BJ (cell line): ENCODE measurements around the gene PIK3R1. TPM values are rescaled to one million over a fixed set of nuclear protein-coding genes. Genes with fewer than 3 reads are reported as not detected.
A peak's percentile ranks its signal among the peaks of the same experiment; 100 is the strongest.

Experiments
- CTCF ChIA-PET: fragments of 350-600 bp; formaldehyde crosslinking; extraction: SDS; loops from one replicate; lab custom pipeline; 2021; ENCODE audit warnings: antibody characterized with exemption, inconsistent platforms; lab: Yijun Ruan, JAX
- POLR2A ChIA-PET: fragments of 300-600 bp; sonication (Branson Sonifier 250); formaldehyde crosslinking; extraction: SDS; loops from one replicate; lab custom pipeline; 2021; ENCODE audit warnings: antibody characterized with exemption; lab: Charles Lee
- DNase-seq: peaks from one replicate; pipeline ENCODE4 v3.0.0-alpha.2; 2011; ENCODE audit warnings: low read depth
- H3K27me3 ChIP-seq: 2 replicates; pipeline ENCODE4 v1.6.0; 2011; ENCODE audit warnings: low read length; ENCODE audit not compliant: control insufficient read depth, insufficient read depth
- H3K36me3 ChIP-seq: 2 replicates; pipeline ENCODE4 v1.5.1; 2011; ENCODE audit warnings: low read length; ENCODE audit not compliant: control insufficient read depth, insufficient read depth
- H3K4me3 ChIP-seq: 2 replicates; pipeline ENCODE4 v1.5.1; 2011; ENCODE audit warnings: low read depth, mild to moderate bottlenecking, control low read depth, low read length
- CTCF ChIP-seq: IDR thresholded peaks from 2 replicates; pipeline ENCODE4 v1.5.1; 2011; ENCODE audit warnings: low read depth, mild to moderate bottlenecking, control low read depth, inconsistent platforms, low read length, moderate library complexity; ENCODE audit not compliant: insufficient read depth
- polyA plus RNA-seq: library from polyadenylated mRNA; depleted of rRNA; stranded (reverse); fragments of >200 nt; gene quantifications from 2 replicates; pipeline ENCODE4 v1.2.3, GENCODE V29; 2011

PIK3R1 gene
- polyA plus RNA-seq, 1 experiment: 11.8 TPM

GRCh38 chr5:68332556-68332955 is 117.0 kb downstream of the PIK3R1 start:
- DNase-seq: no peak
- no peak for TF ChIP-seq CTCF
- no peaks in the 10 kb centered on the region for H3K36me3 ChIP-seq
- no peaks in the 10 kb centered on the region for H3K27me3 ChIP-seq
- CTCF ChIA-PET: interaction anchor here (1.3 to 2.7 kb wide), 2 partner anchors 16 to 45 kb away, joined by 3 to 9 read pairs; no protein-coding TSS in a partner anchor
- H3K4me3 ChIP-seq: no peak overlapping the region
- POLR2A ChIA-PET: no interaction called here

- H3K27me3 ChIP-seq: no peaks in the 10 kb centered on the region
- TF ChIP-seq CTCF: peak; percentile 41
- DNase-seq: peak; percentile 41
- no peaks in the 10 kb centered on the region for H3K36me3 ChIP-seq
- ChIA-PET CTCF (interaction anchor here (0.7 to 1.3 kb wide), 4 partner anchors 9 to 52 kb away, joined by 3 to 4 read pairs (median 3); no protein-coding TSS in a partner anchor), POLR2A (no interaction called here)
- no peak overlapping the region for H3K4me3 ChIP-seq
These were observed 118.3 kb downstream of the PIK3R1 start for GRCh38 chr5:68333649-68334552.

GRCh38 chr5:68334553-68334886 is 119.0 kb downstream of the PIK3R1 start:
- DNase-seq: no peak
- Histone ChIP-seq H3K27me3 (no peaks in the 10 kb centered on the region), H3K36me3 (no peaks in the 10 kb centered on the region), H3K4me3 (no peak overlapping the region)
- POLR2A ChIA-PET: no interaction called here
- no peak for TF ChIP-seq CTCF
- CTCF ChIA-PET: interaction anchor here (0.9 to 1.1 kb wide), 2 partner anchors 43 to 53 kb away, joined by 3 read pairs; no protein-coding TSS in a partner anchor

- H3K27me3 ChIP-seq: no peaks in the 10 kb centered on the region
- POLR2A ChIA-PET: no interaction called here
- no peak overlapping the region for H3K4me3 ChIP-seq
- no peak for DNase-seq
- TF ChIP-seq CTCF: no peak
- CTCF ChIA-PET: no interaction called here
- no peaks in the 10 kb centered on the region for H3K36me3 ChIP-seq
These were observed 119.5 kb downstream of the PIK3R1 start for GRCh38 chr5:68335075-68335474.

- no peaks in the 10 kb centered on the region for H3K36me3 ChIP-seq
- ChIA-PET POLR2A (no interaction called here), CTCF (no interaction called here)
- no peak for DNase-seq
- no peak overlapping the region for H3K4me3 ChIP-seq
- no peak for TF ChIP-seq CTCF
- H3K27me3 ChIP-seq: no peaks in the 10 kb centered on the region
These were observed 120.6 kb downstream of the PIK3R1 start for GRCh38 chr5:68336200-68336599.
